Measurements from ENCODE around the gene CYB5R2.

GRCh38 chr11:7628660-7629059 lies 44.6 kb downstream of the CYB5R2 start:
- TF ChIP-seq CTCF (IDR thresholded peaks at IDR 0.05) = no peak
- no peak for TF ChIP-seq POLR2A (IDR thresholded peaks at IDR 0.05)

Data from vagina (tissue), 2 donors.